Brain microvascular endothelial cell (primary cell): ENCODE measurements around the gene PIP4K2C.

Source experiments
- DNase-seq: peaks from one replicate; pipeline ENCODE4 v3.0.0-alpha.2; 2020
- H3K27ac ChIP-seq: fragments of 250-450 bp; sonication (Bioruptor Pico); 2 replicates; pipeline ENCODE4 v1.5.1; 2020; ENCODE audit warnings: mild to moderate bottlenecking, moderate library complexity
- H3K27me3 ChIP-seq: fragments of 250-450 bp; sonication (Bioruptor Pico); replicated peaks from 2 replicates; pipeline ENCODE4 v1.5.1; 2020; ENCODE audit warnings: mild to moderate bottlenecking
- H3K36me3 ChIP-seq: fragments of 250-450 bp; sonication (Bioruptor Pico); replicated peaks from 2 replicates; pipeline ENCODE4 v1.5.1; 2020; ENCODE audit warnings: mild to moderate bottlenecking
- H3K4me3 ChIP-seq: 2 replicates; pipeline ENCODE4 v1.5.1; 2011; ENCODE audit warnings: low read depth, mild to moderate bottlenecking, control low read depth, low read length, moderate library complexity
- CTCF ChIP-seq: IDR thresholded peaks from 2 replicates; pipeline ENCODE4 v1.5.1; 2011; ENCODE audit warnings: low read depth, mild to moderate bottlenecking, moderate library complexity, low read length, control low read depth, inconsistent platforms; ENCODE audit errors: missing control alignments
- in situ Hi-C: cut with HindIII; loops from 2 replicates; pipeline ENCODE4 v1.10.0; 2017; ENCODE audit warnings: low sequenced_read_pairs, low pct_ligation_motif_present

PIP4K2C gene

GRCh38 chr12:57611827-57612710 lies 21.1 kb downstream of the PIP4K2C start:
- H3K4me3 ChIP-seq, result peak overlapping the region; percentile 65
- no peaks in the 10 kb centered on the region for H3K27me3 ChIP-seq
- in situ Hi-C loops, result no loop called here
- no peak for TF ChIP-seq CTCF
- no peak overlapping the region for H3K27ac ChIP-seq
- DNase-seq, result no peak
- no peaks in the 10 kb centered on the region for H3K36me3 ChIP-seq

GRCh38 chr12:57612711-57613426 lies 21.9 kb downstream of the PIP4K2C start:
- in situ Hi-C loops, result no loop called here
- no peak overlapping the region for H3K4me3 ChIP-seq
- TF ChIP-seq CTCF, result no peak
- no peak for DNase-seq
- no peak overlapping the region for H3K27ac ChIP-seq
- no peaks in the 10 kb centered on the region for H3K36me3 ChIP-seq
- no peaks in the 10 kb centered on the region for H3K27me3 ChIP-seq

DNA sequence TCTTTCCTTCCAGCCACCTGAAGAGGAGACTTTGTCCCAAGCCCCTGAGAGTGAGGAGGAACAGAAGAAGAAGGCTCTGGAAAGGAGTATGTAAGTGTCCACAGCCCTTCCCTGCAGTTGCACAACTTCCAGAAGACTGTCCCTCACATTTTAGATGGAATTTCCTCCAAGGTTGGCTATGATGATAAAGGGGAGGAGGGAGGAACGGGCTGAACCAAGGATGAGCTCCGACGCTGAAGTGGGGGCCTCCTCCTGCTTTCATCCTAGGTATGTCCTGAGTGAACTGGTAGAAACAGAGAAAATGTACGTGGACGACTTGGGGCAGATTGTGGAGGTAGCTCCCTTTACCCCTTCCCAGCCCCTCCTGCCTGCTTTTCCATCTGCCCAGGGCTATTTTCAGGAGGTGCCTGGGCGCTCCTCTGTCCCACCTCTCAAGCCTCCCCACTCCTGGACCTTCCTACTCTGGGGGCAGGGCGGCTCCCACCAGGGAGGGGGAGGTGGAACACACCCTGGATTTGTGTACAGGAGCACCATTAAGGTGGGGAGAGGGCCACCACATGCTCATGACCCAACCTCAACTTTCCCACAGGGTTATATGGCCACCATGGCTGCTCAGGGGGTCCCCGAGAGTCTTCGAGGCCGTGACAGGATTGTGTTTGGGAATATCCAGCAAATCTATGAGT lies 22.6 kb downstream of the PIP4K2C start:
- no peak for DNase-seq
- Histone ChIP-seq H3K36me3 (no peaks in the 10 kb centered on the region), H3K27me3 (no peaks in the 10 kb centered on the region), H3K27ac (no peak overlapping the region), H3K4me3 (no peak overlapping the region)
- in situ Hi-C loops, result no loop called here
- no peak for TF ChIP-seq CTCF

DNA sequence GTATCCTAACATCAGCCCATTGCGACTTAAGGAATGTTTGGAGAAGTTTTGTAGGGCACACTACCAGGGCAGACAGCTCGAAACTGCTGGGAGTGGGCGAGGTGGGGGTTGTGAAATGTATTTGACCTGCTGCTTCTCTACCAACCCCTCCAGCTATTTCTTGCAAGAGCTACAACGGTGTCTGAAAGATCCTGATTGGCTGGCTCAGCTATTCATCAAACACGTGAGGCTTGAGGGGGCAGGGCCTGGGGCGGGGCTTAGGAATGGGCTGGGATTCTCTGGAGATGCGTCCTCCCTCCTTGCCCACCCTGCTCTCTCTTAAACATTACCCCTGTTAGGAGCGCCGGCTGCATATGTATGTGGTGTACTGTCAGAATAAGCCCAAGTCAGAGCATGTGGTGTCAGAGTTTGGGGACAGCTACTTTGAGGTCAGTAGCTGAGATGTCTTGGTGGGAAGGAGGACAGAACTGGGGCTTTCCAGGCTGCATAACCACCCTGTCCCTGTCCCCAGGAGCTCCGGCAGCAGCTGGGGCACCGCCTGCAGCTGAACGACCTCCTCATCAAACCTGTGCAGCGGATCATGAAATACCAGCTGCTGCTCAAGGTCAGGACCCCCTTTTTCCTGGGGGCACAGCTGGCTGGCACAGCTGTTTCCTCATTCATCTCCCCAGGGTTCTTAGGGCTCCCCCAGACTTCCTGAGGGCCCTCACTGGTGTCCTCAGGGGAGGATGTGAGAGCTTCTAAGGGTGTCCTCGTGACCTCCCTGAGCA lies 23.4 kb downstream of the PIP4K2C start:
- Histone ChIP-seq H3K36me3 (no peaks in the 10 kb centered on the region), H3K27me3 (peaks cover 2% of the 10 kb centered on the region), H3K27ac (no peak overlapping the region), H3K4me3 (no peak overlapping the region)
- in situ Hi-C loops, result no loop called here
- no peak for DNase-seq
- no peak for TF ChIP-seq CTCF

DNA sequence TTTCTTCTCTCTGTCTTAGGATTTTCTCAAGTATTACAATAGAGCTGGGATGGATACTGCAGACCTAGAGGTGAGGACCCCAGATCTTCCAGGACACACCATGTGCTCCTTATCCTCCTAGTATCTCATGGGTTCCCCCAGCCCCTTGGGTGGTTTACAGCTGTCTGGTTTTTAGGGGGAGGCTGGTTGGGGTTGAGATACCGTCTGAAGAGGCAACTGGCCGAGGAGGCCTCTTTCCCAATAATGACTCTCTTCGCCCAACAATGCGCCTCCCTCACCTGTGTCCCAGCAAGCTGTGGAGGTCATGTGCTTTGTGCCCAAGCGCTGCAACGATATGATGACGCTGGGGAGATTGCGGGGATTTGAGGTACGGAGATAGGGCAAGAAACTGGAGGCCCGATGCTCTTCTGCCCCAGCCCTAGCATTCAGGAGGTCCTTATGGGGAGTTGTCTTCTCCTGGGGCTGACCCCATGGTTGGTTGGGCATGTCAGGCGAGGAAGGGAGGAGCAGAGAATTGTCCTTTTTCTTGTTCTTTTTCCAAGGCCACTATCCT lies 24.0 kb downstream of the PIP4K2C start:
- in situ Hi-C loops, result no loop called here
- DNase-seq, result no peak
- no peaks in the 10 kb centered on the region for H3K36me3 ChIP-seq
- H3K4me3 ChIP-seq, result no peak overlapping the region
- TF ChIP-seq CTCF, result no peak
- no peak overlapping the region for H3K27ac ChIP-seq
- peaks cover 7% of the 10 kb centered on the region for H3K27me3 ChIP-seq
